GM18517 (cell line): ENCODE measurements around the gene HLA-DRA.
"Not testable (repeated sequence)": the region's sequence is repeated elsewhere in the genome, so short reads cannot be mapped to it uniquely, and the experiment has no call there.

ENCODE experiments used
- ATAC-seq: cut with Tn5 transposase; IDR thresholded peaks from one replicate; pipeline ENCODE4 v1.9.1; 2021; ENCODE audit warnings: mild to moderate bottlenecking, moderate library complexity; ENCODE audit not compliant: unreplicated experiment

The HLA-DRA gene

GRCh38 chr6:32430179-32430578 lies 9.5 kb upstream of the HLA-DRA start:
- no peak for ATAC-seq

DNA sequence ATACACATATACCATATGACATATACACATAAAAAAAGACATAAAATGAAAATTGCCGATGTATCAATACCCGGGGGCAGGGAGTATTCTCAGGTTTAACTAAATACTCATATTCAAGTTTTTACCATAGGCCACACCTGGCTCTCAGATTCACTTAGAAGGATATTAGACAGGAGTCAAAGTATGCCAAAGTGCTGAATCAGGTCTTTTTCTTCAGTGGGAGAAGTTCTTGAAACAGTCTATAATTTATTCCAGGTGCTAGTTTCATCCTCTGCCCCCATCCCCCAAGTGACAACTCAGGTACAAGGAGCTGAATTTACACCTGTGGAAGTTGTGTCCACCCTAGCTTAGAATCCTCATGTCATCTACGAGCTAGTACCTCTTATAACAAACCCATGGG lies 8.5 kb upstream of the HLA-DRA start:
- ATAC-seq = no peak

- ATAC-seq = no peak
These were observed 7.6 kb upstream of the HLA-DRA start for GRCh38 chr6:32432050-32432450.

GRCh38 chr6:32433950-32434349 lies 5.7 kb upstream of the HLA-DRA start:
- not testable (repeated sequence) for ATAC-seq

- ATAC-seq = no peak
These were observed 3.5 kb upstream of the HLA-DRA start for GRCh38 chr6:32436186-32436585.

DNA sequence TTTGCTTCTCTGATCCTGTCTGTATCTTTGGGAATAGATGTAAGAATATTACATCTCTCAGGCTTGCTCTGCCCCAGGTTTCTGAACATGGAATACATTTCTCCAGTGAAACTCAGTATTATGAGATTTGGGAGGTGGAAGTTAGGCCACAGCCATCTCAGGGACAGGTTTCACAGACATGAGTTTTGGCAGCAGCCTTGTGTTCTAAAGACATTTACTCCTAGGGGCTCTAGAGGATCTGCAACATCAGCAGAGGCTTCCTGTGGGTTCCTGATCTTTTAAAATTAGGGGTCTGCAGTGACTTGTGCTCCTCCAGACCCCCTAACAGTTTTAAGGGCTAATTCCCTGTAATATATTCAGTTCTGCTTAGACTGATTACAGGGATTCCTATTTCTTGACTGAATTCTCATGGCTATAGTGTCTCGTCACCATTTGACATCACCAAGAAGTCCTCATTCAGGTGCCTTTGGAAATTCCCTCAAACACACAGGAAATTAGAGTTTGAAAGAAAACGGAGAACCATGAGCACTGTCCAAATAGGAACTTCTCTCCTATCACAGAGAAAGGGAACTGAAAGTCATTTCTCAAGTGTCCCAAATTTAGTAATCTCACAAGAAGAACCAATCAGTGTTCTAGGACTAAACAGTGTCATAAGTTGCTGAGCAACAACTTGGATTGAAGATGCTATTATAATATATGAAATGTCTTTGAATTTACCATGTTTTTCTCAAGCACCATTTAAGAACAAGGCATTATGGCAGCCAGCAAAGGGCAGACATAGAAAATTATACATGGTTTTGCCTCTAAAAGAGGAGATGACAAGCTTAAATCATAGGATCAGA lies 2.5 kb upstream of the HLA-DRA start:
- ATAC-seq = peak; percentile 68

DNA sequence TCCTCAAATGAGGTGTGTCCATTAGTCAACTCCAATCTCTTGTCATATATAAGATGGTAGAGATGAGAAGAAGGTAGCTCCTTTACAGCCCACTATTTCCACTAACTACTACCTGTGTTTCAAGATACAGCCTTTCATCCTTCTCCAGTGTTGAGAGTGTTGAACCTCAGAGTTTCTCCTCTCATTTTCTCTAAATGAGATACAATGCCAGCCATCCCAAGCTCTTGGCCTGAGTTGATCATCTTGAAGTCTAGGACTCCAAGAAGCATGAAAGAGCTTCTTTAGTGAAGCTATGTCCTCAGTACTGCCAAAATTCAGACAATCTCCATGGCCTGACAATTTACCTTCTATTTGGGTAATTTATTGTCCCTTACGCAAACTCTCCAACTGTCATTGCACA lies 548 bp upstream of the HLA-DRA start:
- no peak for ATAC-seq

GRCh38 chr6:32442243-32442667 lies 2.6 kb downstream of the HLA-DRA start:
- no peak for ATAC-seq

DNA sequence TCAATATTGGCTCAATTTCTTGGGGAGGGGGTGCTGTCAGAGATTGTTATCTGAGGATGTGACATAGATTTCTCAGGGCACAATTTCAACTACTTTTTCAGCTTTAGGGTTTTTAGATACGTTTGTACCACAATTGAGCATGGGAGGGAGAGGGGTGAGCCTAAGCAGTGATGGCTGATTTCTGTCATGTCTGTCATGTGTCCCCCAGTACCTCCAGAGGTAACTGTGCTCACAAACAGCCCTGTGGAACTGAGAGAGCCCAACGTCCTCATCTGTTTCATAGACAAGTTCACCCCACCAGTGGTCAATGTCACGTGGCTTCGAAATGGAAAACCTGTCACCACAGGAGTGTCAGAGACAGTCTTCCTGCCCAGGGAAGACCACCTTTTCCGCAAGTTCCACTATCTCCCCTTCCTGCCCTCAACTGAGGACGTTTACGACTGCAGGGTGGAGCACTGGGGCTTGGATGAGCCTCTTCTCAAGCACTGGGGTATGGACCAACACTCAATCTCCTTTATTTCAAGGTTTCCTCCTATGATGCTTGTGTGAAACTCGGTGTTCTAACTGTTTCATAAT lies 3.4 kb downstream of the HLA-DRA start:
- no peak for ATAC-seq

GRCh38 chr6:32444433-32444832 lies 4.7 kb downstream of the HLA-DRA start:
- ATAC-seq = no peak

GRCh38 chr6:32445321-32445854 lies 5.7 kb downstream of the HLA-DRA start:
- ATAC-seq = no peak

GRCh38 chr6:32447932-32448331 lies 8.2 kb downstream of the HLA-DRA start:
- ATAC-seq = no peak

DNA sequence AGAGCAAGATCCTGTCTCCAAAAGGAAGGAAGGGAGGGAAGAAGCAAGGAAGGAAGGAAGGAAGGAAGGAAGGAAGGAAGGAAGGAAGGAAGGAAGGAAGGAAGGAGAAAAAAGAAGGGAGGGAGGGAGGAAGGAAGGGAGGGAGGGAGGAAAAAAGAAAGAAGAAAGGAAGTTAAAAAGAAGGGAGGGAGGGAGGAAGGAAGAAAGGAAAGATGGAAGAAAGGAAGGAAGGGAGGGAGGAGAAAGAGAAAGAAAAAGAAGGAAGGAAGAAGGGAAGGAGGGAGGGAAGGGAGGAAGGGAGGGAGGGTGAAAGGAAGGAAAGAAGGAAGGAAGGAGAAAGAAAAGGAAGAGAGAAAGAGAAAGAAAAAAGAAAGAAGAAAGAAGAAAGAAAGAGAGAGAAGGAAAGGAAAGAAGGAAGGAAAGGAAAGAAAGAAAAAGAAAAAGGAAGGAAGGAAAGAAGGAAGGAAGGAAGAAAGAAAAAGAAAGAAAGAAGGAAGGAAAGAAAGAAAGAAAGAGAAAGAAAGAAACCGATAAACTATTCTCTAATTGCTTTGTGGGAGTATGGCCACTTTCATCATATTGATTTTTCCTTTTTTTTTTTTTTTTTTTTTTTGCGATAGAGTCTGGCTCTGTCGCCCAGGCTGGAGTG lies 9.5 kb downstream of the HLA-DRA start:
- no peak for ATAC-seq

DNA sequence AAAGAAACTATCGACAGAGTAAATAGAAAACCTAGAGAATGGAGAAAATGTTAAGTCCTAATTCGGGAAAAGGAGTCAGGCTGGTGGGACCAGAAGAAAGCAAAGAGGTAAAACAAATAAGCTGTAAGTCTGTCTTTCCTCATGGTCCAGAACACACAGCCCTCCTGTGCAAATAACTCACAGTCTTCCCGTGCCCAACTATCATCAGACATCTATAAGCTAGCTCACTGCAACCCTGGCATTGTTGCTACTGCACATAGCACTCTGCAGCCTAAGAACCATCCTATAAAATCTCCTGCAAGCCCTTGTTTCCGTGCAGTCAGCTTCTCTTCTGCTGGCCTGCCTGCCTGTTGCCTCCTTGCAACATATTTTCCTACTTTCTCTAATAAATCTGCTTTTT lies 17.4 kb downstream of the HLA-DRA start:
- ATAC-seq = no peak

DNA sequence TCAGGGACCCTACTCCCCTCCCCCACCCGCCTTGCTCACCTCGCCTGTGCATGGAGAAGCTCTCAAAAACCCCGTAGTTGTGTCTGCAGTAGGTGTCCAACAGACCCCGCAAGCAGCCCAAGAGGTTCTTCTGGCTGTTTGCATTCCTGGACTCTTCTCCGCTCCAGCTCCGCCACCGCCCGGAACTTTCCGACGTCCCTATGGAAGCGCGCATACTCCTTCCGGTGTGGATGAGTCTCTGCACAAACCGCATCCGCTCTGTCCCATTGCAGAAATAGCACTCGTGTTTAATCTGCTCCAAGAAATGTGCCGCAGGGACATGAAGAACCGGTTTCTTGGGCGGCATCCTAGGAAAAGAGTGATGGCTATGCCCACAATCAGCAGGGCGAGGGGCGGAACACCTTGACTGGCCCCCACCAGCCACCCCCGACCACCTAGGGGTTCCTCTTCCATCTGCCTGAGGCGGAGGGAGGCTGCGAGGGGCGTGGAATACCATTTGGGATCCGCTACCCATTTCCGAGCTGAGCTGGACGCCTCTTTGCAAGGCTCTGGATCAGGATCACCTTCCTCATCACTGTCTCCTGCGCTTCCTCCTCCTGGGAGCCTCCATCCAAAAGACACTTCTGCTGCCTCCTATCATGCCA lies 20.2 kb downstream of the HLA-DRA start:
- no peak for ATAC-seq

- ATAC-seq = no peak
These were observed 20.8 kb downstream of the HLA-DRA start for GRCh38 chr6:32460528-32460927.

- no peak for ATAC-seq
These were observed 21.8 kb downstream of the HLA-DRA start for GRCh38 chr6:32461493-32461892.

DNA sequence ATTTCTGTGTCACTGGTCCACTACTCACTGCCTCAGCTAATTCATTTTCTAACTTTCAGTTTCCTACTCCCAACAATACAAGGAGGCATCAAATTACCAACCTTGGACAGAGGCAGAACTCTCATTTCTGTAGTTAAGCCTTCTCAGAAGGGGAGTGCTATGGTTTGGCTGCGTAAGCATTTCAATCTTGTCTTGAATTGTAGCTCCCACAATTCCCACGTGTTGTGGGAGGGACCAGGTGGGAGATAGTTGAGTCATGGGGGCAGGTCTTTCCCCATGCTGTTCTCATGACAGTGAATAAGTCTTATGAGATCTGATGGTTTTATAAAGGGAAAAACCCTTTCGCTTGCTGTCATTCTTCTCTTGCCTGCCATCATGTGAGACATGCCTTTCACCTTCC lies 22.9 kb downstream of the HLA-DRA start:
- no peak for ATAC-seq

GRCh38 chr6:32467743-32468503 lies 28.2 kb downstream of the HLA-DRA start:
- not testable (repeated sequence) for ATAC-seq

- ATAC-seq = no peak
These were observed 33.2 kb downstream of the HLA-DRA start for GRCh38 chr6:32472781-32473375.
